Erythroblast (primary cell): ENCODE data around the gene C20orf96.

Source experiments
- GATA1 ChIP-seq: IDR thresholded peaks from 2 replicates; pipeline ENCODE4 v1.6.1; 2011; ENCODE audit warnings: low read depth, mild to moderate bottlenecking, control low read depth, low read length, moderate library complexity
- POLR2A ChIP-seq: IDR thresholded peaks from 2 replicates; pipeline ENCODE4 v1.6.1; 2011; ENCODE audit warnings: mild to moderate bottlenecking, low read length

DNA sequence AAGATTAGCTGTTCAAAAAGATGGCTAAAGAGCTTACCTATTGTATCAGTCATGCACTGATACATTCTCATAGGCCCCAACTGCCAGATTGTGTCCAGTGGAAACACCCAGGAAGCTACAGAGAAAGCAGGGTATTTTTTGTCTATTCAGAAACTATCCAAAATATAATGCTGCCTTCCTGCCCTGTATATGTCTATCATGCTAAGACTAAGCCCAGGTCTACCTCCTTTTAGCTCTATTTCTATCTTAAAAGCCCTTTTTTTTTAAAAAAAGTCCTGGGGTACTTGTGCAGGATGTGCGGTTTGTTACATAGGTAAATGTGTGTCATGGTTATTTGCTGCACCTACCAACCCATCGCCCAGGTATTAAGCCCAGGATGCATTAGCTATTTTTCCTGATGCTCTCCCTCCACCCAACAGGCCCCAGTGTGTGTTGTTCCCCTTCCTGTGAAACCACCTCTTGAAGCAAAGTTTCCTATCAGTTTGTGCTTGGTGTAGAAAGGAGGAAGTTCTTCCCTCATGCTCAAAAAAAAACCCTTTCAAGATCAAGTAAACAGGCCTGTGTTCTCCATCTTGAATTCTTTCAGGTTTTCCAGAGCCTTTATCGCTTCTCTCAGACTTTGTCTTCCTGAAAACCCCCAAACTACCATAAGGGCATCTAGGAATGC, 63.0 kb downstream of the C20orf96 start:
- no peak for TF ChIP-seq POLR2A
- TF ChIP-seq GATA1, result no peak
